Transverse colon (tissue), 4 donors: ENCODE results near the gene CIPC. TPM values are rescaled to one million over a fixed set of nuclear protein-coding genes. Genes with fewer than 3 reads are reported as not detected.

Experiments used
- DNase-seq: peaks from one replicate; pipeline ENCODE4 v3.0.0-alpha.2; 2019
- H3K27ac ChIP-seq, 4 donors: fragments of 200-600 bp; sonication (generic); 2 replicates each; pipeline ENCODE4 v1.5.1; 2016 to 2018; ENCODE audit warnings: inconsistent platforms in 4 of 4
- H3K27me3 ChIP-seq: fragments of 200-600 bp; sonication (generic); 2 replicates; pipeline ENCODE4 v1.5.1; 2017; ENCODE audit warnings: inconsistent platforms
- H3K36me3 ChIP-seq, 4 donors: fragments of 200-600 bp; sonication (generic); 2 replicates each; pipeline ENCODE4 v1.5.1; 2017 to 2019; ENCODE audit warnings: inconsistent platforms in 4 of 4
- H3K4me1 ChIP-seq, 4 donors: fragments of 200-600 bp; sonication (generic); 2 replicates each; pipeline ENCODE4 v1.5.1; 2017 to 2020; ENCODE audit warnings: inconsistent platforms in 4 of 4
- H3K4me3 ChIP-seq, 4 donors: fragments of 200-600 bp; sonication (generic); 1 replicate in 1 of 4; 2 replicates in 3 of 4; pipeline versions ENCODE4 v1.5.1 to v1.6.1; 2017 to 2019; ENCODE audit warnings: inconsistent platforms in 4 of 4
- H3K9me3 ChIP-seq, 2 donors: fragments of 200-600 bp; sonication (generic); 2 replicates each; pipeline ENCODE4 v1.5.1; 2017 to 2019; ENCODE audit warnings: inconsistent platforms in 2 of 2
- CTCF ChIP-seq, 5 experiments: fragments of 200-600 bp in 3 of 5; fragments of 450-650 bp in 2 of 5; sonication (generic) in 3 of 5; IDR thresholded peaks; 1 replicate in 2 of 5; 2 replicates in 3 of 5; pipeline ENCODE4 v1.5.1; 2016 to 2017; ENCODE audit warnings: antibody characterized with exemption in 5 of 5, inconsistent platforms in 3 of 5, mild to moderate bottlenecking in 2 of 5, moderate library complexity in 1 of 5
- EP300 ChIP-seq: sonication (generic); formaldehyde crosslinking; IDR thresholded peaks from one replicate; pipeline ENCODE4 v1.6.1; 2017; ENCODE audit warnings: antibody characterized with exemption, low read depth
- POLR2A ChIP-seq: fragments of 450-650 bp; IDR thresholded peaks from one replicate; pipeline ENCODE4 v1.6.1; 2016; ENCODE audit warnings: antibody characterized with exemption, mild to moderate bottlenecking, moderate library complexity
- POLR2AphosphoS5 ChIP-seq, 3 donors: sonication (generic); formaldehyde crosslinking; IDR thresholded peaks; one replicate each; pipeline ENCODE4 v1.6.1; 2016; ENCODE audit warnings: antibody characterized with exemption in 3 of 3
- WGBS, 2 donors: methylation state at CpG; one replicate each; pipeline ENCODE4 v1.1.5; 2018; ENCODE audit warnings: low coverage in 1 of 2; 5-methylcytosine and 5-hydroxymethylcytosine counted together
- in situ Hi-C, 4 donors: fragments of 200-750 bp; cut with MboI; loops; one replicate each; pipeline versions ENCODE4 v1.15.0 to v1.15.1; 2017; ENCODE audit warnings: low sequenced_read_pairs in 3 of 4, low pct_ligation_motif_present in 1 of 4, low pct_unique_long_range_greater_than_20kb in 1 of 4
- intact Hi-C: fragments of 100-400 bp; cut with DNase I; formaldehyde crosslinking; loops from one replicate; pipeline ENCODE4 v1.15.1; 2023; ENCODE audit warnings: low total_unique reads
- total RNA-seq, 4 donors: library from RNA; depleted of rRNA; stranded (reverse); fragments of >200 nt; gene quantifications; one replicate each; pipeline ENCODE4 v1.1.0, GENCODE V29; 2016

CIPC gene
- total RNA-seq, 4 donors from 2014 or later = 30.8 to 97.1 (median 67.8) TPM

- no peaks in the 10 kb centered on the region for H3K36me3 ChIP-seq
- H3K9me3 ChIP-seq = no peaks in the 10 kb centered on the region
- peaks cover 34% of the 10 kb centered on the region for H3K27me3 ChIP-seq
- no peak overlapping the region for H3K27ac ChIP-seq
- in situ Hi-C loops (loop anchor here in 1 of 4 donors (25.0 kb wide), 1 partner anchor 181 kb away; the partner anchor contains the start of genes GSTZ1 and POMT2), intact Hi-C loops (no loop called here)
- H3K4me1 ChIP-seq = no peaks in the 10 kb centered on the region
- TF ChIP-seq EP300 = no peak
- no peak for TF ChIP-seq POLR2AphosphoS5 (IDR thresholded peaks at IDR 0.05)
- TF ChIP-seq CTCF (IDR thresholded peaks at IDR 0.05) = no peak
- TF ChIP-seq POLR2A = no peak
- H3K4me3 ChIP-seq = no peak overlapping the region
- 56 to 71% methylated on average over 1 to 2 of the region's 2 CpGs for WGBS, 2 donors
- no peak for DNase-seq
Measured at GRCh38 chr14:77131206-77131605, 33.1 kb downstream of the CIPC start.

GRCh38 chr14:77131871-77132486 is 33.9 kb downstream of the CIPC start:
- no peak overlapping the region for H3K4me3 ChIP-seq
- TF ChIP-seq POLR2AphosphoS5 (IDR thresholded peaks at IDR 0.05) (no peak), EP300 (no peak), CTCF (IDR thresholded peaks at IDR 0.05) (no peak), POLR2A (no peak)
- H3K9me3 ChIP-seq = no peaks in the 10 kb centered on the region
- intact Hi-C loops (no loop called here), in situ Hi-C loops (loop anchor here in 1 of 4 donors (25.0 kb wide), 1 partner anchor 180 kb away; the partner anchor contains the start of genes GSTZ1 and POMT2)
- H3K4me1 ChIP-seq = no peaks in the 10 kb centered on the region
- no peak for DNase-seq
- no peaks in the 10 kb centered on the region for H3K36me3 ChIP-seq
- peaks cover 42% of the 10 kb centered on the region for H3K27me3 ChIP-seq
- 95% methylated on average over 5 of the region's 5 CpGs; no CpG with 5 or more reads in 1 of the 2 donors for WGBS, 2 donors
- H3K27ac ChIP-seq = no peak overlapping the region

- peak; percentile 50 for DNase-seq
- no peak overlapping the region for H3K4me3 ChIP-seq
- H3K27ac ChIP-seq = no peak overlapping the region
- H3K9me3 ChIP-seq = no peaks in the 10 kb centered on the region
- peaks cover 57% of the 10 kb centered on the region for H3K27me3 ChIP-seq
- no peaks in the 10 kb centered on the region for H3K36me3 ChIP-seq
- in situ Hi-C loops (loop anchor here in 1 of 4 donors (25.0 kb wide), 1 partner anchor 178 kb away; the partner anchor contains the start of genes GSTZ1 and POMT2), intact Hi-C loops (no loop called here)
- 11 to 28% methylated on average over 3 to 22 of the region's 22 CpGs for WGBS, 2 donors
- TF ChIP-seq EP300 (no peak), CTCF (IDR thresholded peaks at IDR 0.05) (no peak), POLR2A (no peak), POLR2AphosphoS5 (IDR thresholded peaks at IDR 0.05) (no peak)
- no peaks in the 10 kb centered on the region for H3K4me1 ChIP-seq
Measured at GRCh38 chr14:77133720-77134338, 35.8 kb downstream of the CIPC start.

GRCh38 chr14:77139022-77139421 is 41.0 kb downstream of the CIPC start:
- Histone ChIP-seq H3K4me1 (peaks cover 0 to 26% (median 20%) of the 10 kb centered on the region in 4 donors), H3K36me3 (no peaks in the 10 kb centered on the region), H3K4me3 (no peak overlapping the region), H3K9me3 (no peaks in the 10 kb centered on the region), H3K27me3 (peaks cover 98% of the 10 kb centered on the region), H3K27ac (no peak overlapping the region)
- intact Hi-C loops (no loop called here), in situ Hi-C loops (loop anchor here in 1 of 4 donors (25.0 kb wide), 1 partner anchor 173 kb away; the partner anchor contains the start of genes GSTZ1 and POMT2)
- no peak for DNase-seq
- TF ChIP-seq EP300 = no peak
- TF ChIP-seq CTCF (IDR thresholded peaks at IDR 0.05) = no peak
- TF ChIP-seq POLR2AphosphoS5 (IDR thresholded peaks at IDR 0.05) = no peak
- TF ChIP-seq POLR2A = no peak
- WGBS, 2 donors = 83 to 93% methylated on average over 2 to 15 of the region's 15 CpGs
